ENCODE data around the gene CPSF3.

Gene CPSF3

DNA sequence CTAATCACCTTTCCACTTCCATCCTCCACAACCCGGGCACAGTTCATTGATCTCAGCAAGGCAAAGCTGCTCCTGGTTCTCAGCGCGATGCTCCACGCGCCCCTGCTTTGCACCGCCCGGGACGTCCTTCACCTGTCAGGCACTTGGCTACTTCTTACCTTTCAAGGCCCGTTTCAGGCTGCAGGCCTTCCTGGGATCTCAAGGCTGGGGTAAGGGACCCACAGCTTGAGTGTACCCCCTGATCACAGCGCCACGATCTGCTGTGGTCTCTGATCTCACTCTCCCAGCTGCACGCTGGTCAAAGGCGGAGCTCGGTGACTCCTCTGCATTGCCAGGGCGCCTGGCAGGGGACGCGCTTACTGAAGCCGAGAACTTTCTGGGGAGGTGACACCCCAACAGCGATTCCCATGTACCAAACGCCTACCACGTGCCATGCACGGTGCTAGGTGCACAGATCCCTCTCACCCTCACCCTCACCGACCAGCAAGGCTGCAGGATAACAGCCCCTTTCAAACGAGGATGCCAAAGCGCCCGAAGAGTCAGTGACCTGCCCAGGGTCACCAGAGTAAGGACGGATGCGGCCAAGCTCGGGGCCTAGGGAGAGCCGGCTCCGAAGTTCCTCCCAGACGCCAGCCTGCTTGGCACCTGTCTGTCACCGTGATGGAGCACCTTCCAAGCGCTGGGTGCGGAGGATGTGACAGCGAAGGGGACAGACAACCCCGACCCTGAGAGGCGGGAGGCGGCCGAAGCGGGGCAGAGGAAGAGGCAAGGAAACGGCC, 944 bp upstream of the CPSF3 start:
- peak; percentile 44 for DNase-seq

DNA sequence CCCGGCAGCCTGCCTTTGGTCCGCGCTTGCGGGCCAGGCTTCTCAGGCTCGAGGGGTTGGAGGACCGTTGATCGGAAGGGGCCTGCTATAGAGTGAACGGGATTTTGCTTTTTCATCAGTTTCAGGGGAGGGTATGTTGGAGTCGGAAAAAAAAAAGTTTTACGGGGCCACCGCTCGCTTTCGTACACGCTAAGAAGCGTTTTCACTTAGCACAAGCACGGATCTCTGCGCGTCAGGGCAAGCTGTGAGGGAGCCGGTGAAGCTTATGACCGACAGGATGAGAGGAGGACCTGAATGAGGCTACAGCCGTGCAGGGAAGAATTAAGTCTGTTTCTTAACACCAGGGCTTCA, 443 bp downstream of the CPSF3 start:
- peak; percentile 37 for DNase-seq

DNA sequence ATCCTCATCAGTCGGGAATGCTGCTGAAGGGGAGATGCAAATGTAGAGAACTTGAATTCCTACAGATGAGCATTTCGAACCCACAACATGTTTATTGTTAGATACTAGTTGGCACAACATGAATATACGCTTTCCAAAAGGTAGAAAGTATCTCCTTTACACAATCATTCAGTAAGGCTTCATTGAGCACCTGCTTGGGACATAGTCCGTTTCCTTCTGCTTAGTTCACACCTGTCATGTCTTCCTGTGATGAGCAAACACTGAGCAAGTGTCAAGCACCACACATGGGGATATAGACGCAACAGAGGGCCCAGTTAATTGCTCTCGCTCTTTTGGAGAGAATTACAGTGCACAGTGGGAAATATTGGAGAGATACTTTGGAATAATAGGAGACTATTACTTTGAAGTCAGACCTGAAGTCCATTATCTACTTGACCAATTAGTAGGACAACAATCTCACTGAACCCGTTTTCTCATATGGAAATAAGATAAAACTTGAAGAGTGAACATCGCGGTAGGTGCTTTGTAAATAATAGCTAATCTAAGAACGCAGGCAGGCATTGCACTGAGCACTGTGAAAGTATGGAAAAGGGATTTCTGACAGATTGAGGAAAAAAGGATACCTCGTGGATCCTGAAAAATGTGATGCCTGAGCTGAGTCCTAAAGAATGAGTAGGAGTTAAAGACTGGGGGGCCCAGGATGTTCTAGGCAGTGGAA, 1.2 kb downstream of the CPSF3 start:
- DNase-seq: no peak

DNA sequence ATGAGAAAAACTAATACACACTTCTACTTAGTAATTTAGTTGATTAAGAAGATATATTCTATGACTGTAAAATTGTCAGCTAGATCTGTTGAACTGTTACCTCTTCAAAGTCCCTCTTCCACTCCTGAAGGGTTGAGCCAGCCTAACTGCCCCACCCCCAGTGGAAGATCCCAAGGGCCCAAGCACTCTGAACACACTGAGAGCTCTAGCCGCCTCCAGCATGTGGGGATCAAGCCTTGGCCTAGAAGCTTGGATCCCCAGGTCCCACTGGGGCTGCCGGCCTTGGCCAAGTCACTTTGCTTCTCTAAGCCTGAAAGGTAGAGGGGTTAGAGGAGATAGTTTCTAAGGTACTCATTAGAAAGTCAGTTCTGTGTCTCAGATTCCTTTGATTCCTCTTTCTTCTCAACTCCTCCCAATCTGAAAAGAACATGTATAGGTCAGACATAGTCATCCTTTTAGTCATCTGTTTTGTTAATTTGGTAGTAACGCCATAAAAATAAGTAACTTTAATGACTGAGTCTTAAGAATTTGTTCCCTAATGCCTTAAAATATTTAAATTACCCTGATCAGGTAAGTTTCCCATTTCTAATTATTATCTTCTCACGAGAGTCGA, 5.6 kb downstream of the CPSF3 start:
- DNase-seq: no peak

DNA sequence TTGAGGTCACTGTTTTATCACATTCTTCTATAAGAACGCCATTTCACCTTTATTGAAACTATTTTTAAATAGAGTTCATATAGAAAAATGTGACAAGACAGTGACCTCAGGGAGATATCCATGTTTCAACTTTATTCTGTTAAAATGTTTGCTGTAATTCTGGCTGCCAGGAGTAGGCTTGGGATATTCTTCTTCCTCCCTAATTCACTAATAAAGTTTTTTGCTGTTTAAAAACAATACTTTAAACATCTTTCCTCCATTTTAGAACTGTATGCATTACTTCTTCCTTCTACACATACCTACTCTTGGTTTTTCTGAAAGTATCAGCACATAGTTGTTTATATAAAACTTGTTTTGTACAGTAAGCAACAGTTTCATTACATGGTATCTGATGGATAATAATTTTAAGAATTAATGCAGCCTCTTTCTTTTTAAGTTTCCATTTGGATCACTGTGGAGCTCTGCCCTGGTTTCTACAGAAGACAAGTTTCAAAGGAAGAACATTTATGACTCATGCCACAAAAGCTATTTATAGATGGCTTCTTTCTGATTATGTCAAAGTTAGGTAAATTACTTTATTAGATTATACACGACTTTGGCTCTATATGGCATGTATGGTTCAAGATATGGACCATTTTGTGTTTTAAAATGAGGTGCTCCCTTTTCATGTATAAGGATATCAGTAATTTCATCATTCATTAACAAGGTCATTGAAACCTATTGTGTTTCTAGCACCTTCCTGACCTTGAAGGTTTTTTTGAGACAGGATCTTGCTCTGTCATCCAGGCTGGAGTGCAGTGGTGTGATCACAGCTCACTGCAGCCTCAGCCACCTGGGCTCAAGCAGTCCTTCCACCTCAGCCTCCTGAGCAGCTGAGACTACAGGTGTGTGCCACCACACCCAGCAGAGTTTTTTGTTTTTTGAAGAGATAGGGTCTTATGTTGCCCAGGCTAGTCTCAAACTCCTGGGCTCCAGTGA, 7.2 kb downstream of the CPSF3 start:
- DNase-seq: no peak

DNA sequence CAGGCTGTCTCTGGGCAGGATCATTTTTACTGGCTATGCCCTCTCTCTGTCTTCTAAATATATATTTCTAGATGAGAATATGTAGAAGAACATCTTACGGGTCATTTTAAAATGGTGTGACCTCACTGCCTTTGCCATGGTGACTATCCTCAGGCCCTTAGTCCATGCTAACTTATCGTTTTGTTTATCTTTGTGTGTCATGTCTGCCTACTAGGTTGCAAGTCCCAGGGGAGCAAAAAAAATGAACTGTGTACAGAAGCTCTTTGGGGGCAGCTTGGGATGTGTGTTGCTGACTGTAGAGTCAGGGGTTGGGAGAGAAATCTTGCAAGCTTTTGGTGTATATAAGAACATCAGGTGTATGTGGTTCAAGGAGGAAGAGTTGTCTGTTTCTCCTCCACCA, 11.0 kb downstream of the CPSF3 start:
- DNase-seq: no peak

DNA sequence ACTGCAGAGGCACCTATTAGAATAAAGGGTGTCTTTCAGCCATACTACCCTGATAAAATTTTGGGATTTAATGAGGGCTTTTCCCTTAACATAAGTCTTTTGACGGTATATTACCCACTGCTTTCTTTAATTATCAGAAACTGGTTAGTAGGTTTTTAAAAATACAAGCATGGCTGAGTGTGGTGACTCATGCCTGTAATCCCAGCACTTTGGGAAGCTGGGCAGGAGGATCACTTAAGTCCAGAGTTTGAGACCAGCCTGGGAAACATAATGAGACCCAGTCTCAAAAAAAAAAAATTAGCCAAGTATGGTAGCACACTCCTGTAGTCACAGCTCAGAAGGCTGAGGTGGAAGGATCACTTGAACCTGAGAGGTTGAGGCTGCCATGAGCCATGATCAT, 16.1 kb downstream of the CPSF3 start:
- no peak for DNase-seq

DNA sequence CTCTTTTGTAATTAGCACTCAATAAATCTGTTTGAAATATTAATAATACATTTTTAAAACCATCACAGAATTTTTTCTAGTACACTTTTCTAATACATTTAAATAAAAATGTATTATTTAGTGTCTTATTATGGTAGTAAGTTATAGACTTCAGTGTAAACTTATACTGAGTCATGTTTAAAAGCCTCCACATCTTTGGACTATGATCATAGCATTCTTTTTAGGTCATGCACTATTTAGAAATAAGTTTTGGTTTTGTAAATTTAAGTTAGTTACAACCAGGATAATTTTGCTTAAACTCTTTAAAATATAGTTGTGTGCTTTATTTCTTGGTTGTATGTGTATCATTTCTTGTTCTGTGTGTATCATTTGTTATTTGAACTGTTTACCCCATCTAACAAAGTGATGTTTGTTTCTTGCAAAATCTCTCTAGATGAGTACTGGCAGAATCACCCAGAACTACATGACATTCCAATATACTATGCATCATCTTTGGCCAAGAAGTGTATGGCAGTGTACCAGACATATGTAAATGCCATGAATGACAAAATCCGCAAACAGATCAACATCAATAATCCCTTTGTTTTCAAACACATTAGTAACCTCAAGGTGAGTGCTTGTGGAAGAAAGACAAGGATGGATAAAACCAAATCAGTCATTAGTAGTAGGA, 16.7 kb downstream of the CPSF3 start:
- no peak for DNase-seq

DNA sequence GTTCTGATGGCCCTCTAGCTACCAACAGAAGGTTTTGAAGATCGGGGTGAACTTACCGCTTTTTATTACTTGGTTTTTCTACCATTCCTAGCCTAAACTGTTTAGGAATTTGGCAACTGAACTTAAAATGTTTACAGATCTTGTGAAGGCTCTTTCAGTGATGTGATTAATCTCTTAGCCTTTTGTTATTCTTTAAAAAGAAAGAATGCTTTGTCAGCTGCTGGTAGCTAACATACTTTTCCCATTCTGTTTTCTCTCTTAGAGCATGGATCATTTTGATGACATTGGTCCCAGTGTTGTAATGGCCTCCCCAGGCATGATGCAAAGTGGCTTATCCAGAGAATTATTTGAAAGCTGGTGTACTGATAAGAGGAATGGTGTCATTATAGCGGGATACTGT, 18.1 kb downstream of the CPSF3 start:
- no peak for DNase-seq

DNA sequence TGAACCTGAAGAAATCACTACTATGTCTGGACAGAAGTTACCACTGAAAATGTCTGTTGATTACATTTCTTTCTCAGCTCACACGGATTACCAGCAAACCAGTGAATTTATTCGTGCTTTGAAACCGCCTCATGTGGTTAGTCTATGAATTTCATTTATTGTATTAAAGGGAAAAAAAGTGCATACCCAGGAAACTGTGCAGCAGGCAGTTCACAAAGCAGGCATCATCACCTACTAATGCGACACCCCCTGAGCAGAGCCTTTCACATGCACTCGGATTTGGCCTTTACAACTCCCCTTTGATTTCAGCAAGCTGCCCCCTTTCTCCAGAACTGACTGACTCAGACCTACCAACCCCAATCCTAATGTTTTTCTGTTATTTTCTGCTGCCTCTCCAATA, 20.1 kb downstream of the CPSF3 start:
- DNase-seq: no peak

DNA sequence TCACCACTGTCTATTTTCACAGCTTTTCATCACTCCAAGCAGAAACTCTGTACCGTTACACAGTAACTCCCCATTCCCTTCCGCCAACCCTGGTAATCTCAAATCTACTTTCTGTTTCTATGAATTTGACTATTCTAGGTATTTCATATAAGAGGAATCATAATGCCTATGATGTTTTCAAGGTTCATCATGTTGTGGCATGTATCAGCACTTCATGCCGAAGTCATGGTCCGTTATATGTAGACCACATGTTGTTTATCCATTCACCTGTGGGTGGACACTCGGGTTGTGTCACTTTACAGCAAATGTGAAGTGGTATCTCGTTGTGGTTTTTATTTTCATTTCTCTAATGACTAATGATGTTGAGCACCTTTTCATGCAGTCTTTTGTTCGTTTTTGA, 21.6 kb downstream of the CPSF3 start:
- DNase-seq: no peak

DNA sequence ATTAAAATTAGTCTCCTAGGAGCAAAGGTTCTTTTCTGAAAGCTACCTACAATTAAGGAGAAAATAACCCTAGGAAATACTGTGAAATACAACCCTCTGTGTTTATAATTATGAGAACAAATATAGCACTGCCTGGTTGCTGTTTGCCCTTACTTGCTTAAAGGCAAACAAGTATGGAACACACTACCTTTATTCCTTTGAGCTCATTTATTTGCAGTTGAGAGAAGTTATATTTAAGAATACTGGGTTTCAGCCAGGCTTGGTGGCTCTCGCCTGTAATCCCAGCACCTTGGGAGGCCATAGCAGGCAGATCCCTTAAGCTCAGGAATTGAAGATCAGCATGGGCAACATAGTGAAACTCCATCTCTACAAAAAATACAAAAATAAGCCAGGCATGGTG, 27.8 kb downstream of the CPSF3 start:
- no peak for DNase-seq

DNA sequence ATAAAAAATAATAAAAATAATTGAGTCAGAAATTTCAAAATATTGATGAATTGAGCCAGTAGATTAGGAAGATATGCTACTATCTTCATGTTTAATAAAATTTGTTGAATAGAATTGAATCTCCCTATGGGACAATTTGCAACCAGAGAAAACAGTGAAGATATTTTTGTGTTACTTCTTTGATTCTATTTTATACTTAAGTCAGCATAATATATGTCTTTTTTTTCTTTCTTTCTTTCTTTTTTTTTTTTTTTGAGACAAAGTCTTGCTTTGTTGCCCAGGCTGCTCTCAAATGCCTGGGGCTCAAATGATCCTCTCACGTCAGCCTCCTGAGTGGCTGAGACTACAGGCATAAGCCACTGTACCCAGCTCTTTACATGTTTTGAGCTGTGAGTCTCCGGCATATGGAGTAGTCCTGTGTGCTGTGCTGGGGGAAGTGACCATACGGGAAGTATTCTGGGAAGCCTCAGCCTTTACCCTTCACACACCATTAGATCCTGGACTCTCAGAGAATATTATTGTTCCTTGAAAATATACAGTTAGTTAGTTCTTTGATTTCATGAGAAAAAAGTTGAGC, 37.1 kb downstream of the CPSF3 start:
- DNase-seq: no peak

DNA sequence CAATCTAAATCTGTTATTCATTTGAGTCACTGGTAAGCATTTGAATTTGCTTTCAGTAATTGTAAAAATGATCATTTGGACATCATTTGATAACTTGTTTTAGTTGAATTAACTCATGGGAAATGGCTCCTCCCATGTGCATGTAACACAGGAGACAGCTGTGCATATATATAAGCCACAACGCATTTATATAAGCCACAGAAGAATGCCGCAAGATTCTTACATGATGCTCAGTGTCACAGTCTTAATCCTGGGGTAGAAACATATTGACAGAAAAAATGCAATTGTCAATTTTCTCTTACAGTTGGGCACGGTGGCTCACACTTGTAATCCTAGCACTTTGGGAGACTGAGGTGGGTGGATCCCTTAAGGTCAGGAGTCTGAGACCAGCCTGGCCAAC, 37.6 kb downstream of the CPSF3 start:
- DNase-seq: no peak

DNA sequence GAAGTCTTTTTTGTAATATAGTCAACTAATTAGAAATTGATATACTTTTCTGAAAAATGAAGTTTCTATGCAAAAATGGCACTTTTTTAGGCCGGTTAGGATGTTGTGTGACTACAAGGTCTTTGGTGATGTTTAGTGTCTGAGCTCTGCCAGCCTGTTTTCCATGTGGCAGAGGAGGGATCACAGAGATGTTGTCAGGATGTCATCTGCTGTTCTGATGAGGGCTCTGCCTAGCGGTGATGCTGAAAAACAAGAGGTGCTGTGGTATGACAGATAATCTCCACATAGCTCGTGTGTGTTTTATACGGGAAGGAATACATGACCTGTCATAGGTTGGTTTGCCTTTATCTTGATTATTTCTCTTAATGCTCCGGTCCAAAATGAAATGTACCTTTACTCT, 38.9 kb downstream of the CPSF3 start:
- no peak for DNase-seq

DNA sequence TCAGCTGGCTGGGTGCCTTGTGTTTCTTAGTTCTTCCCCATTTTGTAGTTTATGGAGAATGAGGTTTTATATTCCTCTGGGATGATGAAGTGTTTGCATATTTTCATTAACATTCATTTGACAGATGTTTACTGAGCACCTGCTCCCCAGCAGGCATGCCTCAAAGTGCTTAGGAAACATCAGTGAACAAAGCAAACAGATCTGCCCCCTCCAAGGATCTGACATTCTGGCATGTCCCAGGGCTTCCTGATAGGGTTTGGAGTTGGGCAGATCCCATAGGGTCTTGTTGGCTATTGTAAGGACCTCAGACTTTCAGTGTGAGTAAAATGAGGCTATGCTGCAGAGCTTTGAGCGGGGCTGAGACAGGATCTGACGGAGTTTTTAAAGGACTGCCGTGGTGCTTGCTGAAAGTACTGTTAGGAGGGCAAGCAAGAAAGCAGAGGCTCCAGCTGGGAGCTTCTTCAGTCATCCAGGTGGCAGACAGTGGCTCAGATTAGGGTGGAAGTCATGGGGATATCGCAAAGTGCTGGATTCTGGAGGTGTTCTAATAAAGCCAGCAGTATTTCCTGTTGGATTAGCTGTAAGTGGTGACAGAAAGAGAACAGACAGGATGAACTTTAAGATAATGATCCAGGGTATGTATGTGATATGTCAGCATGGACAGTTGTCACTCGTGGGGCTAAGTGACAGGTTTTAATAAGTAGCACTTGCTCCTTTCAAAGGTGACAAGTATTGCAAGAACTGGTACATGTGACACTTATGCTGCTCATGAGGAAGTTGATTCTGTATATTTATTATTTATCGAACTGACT, 39.6 kb downstream of the CPSF3 start:
- DNase-seq: no peak

DNA sequence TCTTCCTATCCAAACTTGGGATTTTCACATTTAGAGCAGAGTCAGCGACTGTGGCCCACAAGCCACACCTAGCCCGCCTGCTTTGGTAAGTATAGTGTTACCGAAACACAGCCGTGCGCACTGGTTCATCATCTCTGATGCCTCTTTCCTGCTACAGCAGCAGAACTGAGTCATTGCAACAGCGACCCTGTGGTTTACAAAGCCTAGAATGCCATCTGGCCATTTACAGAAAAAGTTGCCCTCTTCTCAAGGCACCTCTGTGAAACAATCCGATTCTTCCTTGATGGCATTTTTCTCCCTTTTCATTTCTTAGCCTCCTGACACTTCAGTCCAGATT, 40.2 kb downstream of the CPSF3 start:
- DNase-seq: no peak

DNA sequence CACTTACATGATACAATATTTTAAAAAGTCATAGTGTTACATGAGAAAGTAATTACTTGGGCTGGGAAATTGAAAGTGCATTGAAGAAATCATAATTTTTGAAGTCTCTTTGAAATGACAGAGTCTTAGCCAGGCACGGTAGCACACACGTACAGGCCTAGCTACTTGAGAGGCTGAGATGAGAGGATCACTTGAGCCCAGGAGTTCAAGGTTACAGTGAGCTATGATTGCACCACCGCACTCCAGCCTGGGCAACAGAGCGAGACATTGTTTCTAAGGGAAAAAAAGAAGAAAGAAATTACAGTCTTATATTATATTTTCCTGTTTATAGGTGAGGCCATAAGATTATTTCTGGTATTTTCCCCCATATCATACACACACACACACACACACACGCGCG, 41.7 kb downstream of the CPSF3 start:
- DNase-seq: no peak

DNA sequence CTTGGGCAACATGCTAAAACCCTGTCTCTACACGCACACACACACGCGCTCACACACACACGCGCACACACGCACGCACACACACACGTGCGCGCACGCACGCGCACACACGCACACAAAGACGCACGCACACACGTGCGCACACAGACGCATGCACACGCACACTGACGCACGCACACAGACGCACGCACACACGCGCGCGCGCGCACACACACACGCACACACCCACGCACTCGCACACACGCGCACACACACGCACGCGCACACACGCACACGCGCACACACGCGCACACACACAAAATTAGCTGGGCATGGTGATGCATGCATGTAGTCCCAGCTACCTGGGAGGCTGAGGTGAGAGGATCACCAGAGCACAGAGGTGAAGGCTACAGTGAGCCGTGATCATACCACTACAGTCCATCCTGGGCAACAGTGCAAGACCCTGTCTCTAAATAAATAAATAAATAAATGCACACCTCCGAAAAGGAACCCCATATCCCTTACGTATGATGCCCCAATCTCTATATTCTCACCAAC, 42.8 kb downstream of the CPSF3 start:
- no peak for DNase-seq

DNA sequence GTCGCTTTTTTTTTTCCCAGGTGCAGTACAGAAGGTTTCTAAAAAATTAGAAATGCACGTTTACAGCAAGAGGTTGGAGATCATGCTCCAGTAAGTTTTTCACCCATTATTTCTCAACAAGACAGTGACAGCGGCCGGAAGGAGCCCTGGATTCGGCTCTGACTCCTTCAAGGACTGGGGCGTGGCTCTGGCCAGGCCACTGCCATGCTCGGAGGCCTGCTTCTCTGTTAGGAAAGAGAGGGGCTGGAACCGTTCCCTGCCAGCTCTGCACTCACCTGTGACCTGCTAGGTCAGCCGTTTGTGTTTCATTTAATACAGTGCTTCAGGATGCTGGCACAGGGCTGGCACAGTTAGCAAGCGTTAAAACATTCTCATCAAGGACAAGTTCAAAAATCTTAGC, 44.2 kb downstream of the CPSF3 start:
- DNase-seq: no peak

DNA sequence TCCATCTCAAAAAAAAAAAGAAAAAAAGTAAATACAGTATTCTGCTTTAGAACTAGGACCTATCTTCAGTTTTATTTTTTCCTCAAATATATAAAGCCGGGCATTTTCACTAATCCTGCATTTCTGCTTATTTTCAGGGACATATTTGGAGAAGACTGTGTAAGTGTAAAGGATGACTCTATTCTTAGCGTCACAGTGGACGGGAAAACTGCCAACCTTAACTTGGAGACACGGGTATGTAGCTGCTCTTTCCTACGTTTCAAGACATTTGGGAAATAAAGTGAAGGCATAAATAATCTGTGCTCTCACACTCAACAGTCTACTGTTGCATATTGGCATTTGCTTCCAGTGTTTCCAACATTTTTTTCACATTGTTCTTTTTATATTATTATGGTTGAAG, 47.8 kb downstream of the CPSF3 start:
- no peak for DNase-seq
